K562 (cell line): ENCODE data around the gene OMP. TPM values are rescaled to one million over a fixed set of nuclear protein-coding genes. Genes with fewer than 3 reads are reported as not detected.

ENCODE experiments used
- ATAC-seq: fragments of 200-7000 bp; cut with Tn5 transposase; 3 replicates; pipeline ENCODE4 v1.9.1; 2020; ENCODE audit warnings: moderate library complexity
- BruUV-seq: library from RNA; stranded (reverse); fragments of 400-500 nt; replicated peaks from 2 replicates; lab custom pipeline; 2021; lab: Mats Ljungman, UMichigan
- CTCF ChIA-PET: fragments of 300-600 bp; formaldehyde crosslinking; extraction: SDS; loops from one replicate; lab custom pipeline; 2021; ENCODE audit warnings: low intra/inter-chr PET ratio; lab: Yijun Ruan, JAX
- POLR2A ChIA-PET: fragments of 300-600, 350-650 bp; sonication (Branson Sonifier 250); formaldehyde crosslinking; extraction: SDS; loops from one replicate; lab custom pipeline; 2021; ENCODE audit warnings: antibody characterized with exemption, inconsistent platforms; lab: Yijun Ruan, JAX
- DNase-seq, 4 experiments: peaks; one replicate each; pipeline versions ENCODE4 v3.0.0 to v3.0.0-alpha.2; 2011 to 2018; ENCODE audit warnings: low spot score in 3 of 4, mixed read lengths in 3 of 4; ENCODE audit errors: extremely low read depth in 1 of 4
- FAIRE-seq: peaks from 2 replicates; lab custom pipeline; 2011; peaks lifted over from hg19 to GRCh38; lab: Jason Lieb, UNC
- H2AFZ ChIP-seq: 2 replicates; pipeline ENCODE4 v1.6.0; 2011; ENCODE audit warnings: low read depth, low read length, control low read depth, inconsistent platforms
- H3K27ac ChIP-seq: fragments of 200-600 bp; 3 replicates; pipeline ENCODE4 v1.8.0; 2011; ENCODE audit warnings: low read depth, mild to moderate bottlenecking, control low read depth, inconsistent platforms, low read length, moderate library complexity, mixed read lengths; ENCODE audit errors: extremely low read depth
- H3K27me3 ChIP-seq, 2 experiments: fragments of 300-600 bp in 1 of 2; 2 replicates in 1 of 2; 3 replicates in 1 of 2; pipeline versions ENCODE4 v1.6.0 to v1.8.0; 2011; ENCODE audit warnings: inconsistent platforms in 2 of 2, low read length in 2 of 2, mild to moderate bottlenecking in 1 of 2, mixed read lengths in 1 of 2, moderate library complexity in 1 of 2; ENCODE audit not compliant: control insufficient read depth in 2 of 2, insufficient read depth in 2 of 2
- H3K36me3 ChIP-seq: fragments of 300-600 bp; 3 replicates; pipeline ENCODE4 v1.8.0; 2011; ENCODE audit warnings: mild to moderate bottlenecking, low read length, inconsistent platforms; ENCODE audit not compliant: control insufficient read depth, insufficient read depth
- H3K4me1 ChIP-seq, 2 experiments: fragments of 200-600 bp in 1 of 2; replicated peaks in 1 of 2; 2 replicates in 1 of 2; 3 replicates in 1 of 2; pipeline versions ENCODE4 v1.5.1 to v1.8.0; 2011; ENCODE audit warnings: inconsistent platforms in 2 of 2, low read length in 2 of 2, mild to moderate bottlenecking in 1 of 2, mixed read lengths in 1 of 2, moderate library complexity in 1 of 2; ENCODE audit not compliant: control insufficient read depth in 2 of 2, insufficient read depth in 2 of 2
- H3K4me2 ChIP-seq: 2 replicates; pipeline ENCODE4 v1.6.1; 2011; ENCODE audit warnings: low read length, control low read depth, inconsistent platforms, mixed read lengths; ENCODE audit not compliant: insufficient read depth
- H3K4me3 ChIP-seq: fragments of 200-600 bp; sonication (generic), shearing (Covaris generic); 2 replicates; pipeline ENCODE4 v1.5.1; 2016; ENCODE audit warnings: control low read depth, inconsistent platforms
- H3K79me2 ChIP-seq: fragments of 200-600 bp; 3 replicates; pipeline ENCODE4 v1.8.0; 2011; ENCODE audit warnings: low read length, inconsistent platforms; ENCODE audit not compliant: control insufficient read depth, insufficient read depth
- H3K9ac ChIP-seq, 2 experiments: 2 replicates each; pipeline versions ENCODE4 v1.6.0 to v1.6.1; 2011; ENCODE audit warnings: low read depth in 2 of 2, low read length in 2 of 2, control low read depth in 1 of 2, inconsistent platforms in 1 of 2, mild to moderate bottlenecking in 1 of 2, mixed read lengths in 1 of 2; ENCODE audit not compliant: insufficient read depth in 1 of 2
- H3K9me1 ChIP-seq: one replicate; pipeline ENCODE4 v1.6.0; 2011; ENCODE audit warnings: inconsistent platforms, mild to moderate bottlenecking, low read length, moderate library complexity; ENCODE audit not compliant: control insufficient read depth, insufficient read depth
- H3K9me3 ChIP-seq: replicated peaks from 2 replicates; pipeline ENCODE4 v1.5.1; 2011; ENCODE audit warnings: low read depth, low read length, inconsistent platforms; ENCODE audit not compliant: control insufficient read depth, insufficient read depth
- H4K20me1 ChIP-seq: replicated peaks from 2 replicates; pipeline ENCODE4 v1.6.1; 2011; ENCODE audit warnings: low read length, inconsistent platforms, mixed read lengths; ENCODE audit not compliant: control insufficient read depth, insufficient read depth
- BRCA1 ChIP-seq, 2 experiments: fragments of 450-650 bp in 1 of 2; sonication (generic) in 1 of 2; formaldehyde crosslinking in 1 of 2; IDR thresholded peaks; 2 replicates each; pipeline versions ENCODE4 v1.5.0 to v1.6.1; 2017 to 2020; ENCODE audit warnings: mild to moderate bottlenecking in 1 of 2, missing genetic modification reagents in 1 of 2
- CBFA2T3 ChIP-seq: fragments of 450-650 bp; IDR thresholded peaks from 2 replicates; pipeline ENCODE4 v1.6.1; 2017
- CBX5 ChIP-seq: IDR thresholded peaks from 2 replicates; pipeline ENCODE4 v1.6.1; 2014; ENCODE audit warnings: low read depth, borderline replicate concordance
- IFI16 ChIP-seq: fragments of 250-450 bp; sonication (Bioruptor Pico); IDR thresholded peaks from 2 replicates; pipeline ENCODE4 v2.1.2; 2022; ENCODE audit warnings: mild to moderate bottlenecking, inconsistent platforms
- IRF2 ChIP-seq: sonication (generic); formaldehyde crosslinking; IDR thresholded peaks from 2 replicates; pipeline ENCODE4 v1.8.1; 2022; ENCODE audit warnings: mild to moderate bottlenecking, missing genetic modification reagents
- NR4A1 ChIP-seq, 2 experiments: fragments of 250-450 bp in 1 of 2; fragments of 450-650 bp in 1 of 2; sonication (Bioruptor Pico) in 1 of 2; IDR thresholded peaks; 2 replicates each; pipeline versions ENCODE4 v1.4.0 to v1.6.1; 2016 to 2020; ENCODE audit warnings: mild to moderate bottlenecking in 2 of 2, missing compliant biosample characterization in 1 of 2, missing genetic modification characterization in 1 of 2, moderate library complexity in 1 of 2
- TAF1 ChIP-seq: IDR thresholded peaks from 2 replicates; pipeline ENCODE4 v1.6.1; 2011; ENCODE audit warnings: mild to moderate bottlenecking, low read length, moderate library complexity; ENCODE audit not compliant: insufficient read depth, control insufficient read depth, severe bottlenecking; ENCODE audit errors: extremely low read depth
- TCF7L2 ChIP-seq: fragments of 150-350 bp; IDR thresholded peaks from 2 replicates; pipeline ENCODE4 v1.6.1; 2016; ENCODE audit warnings: low read depth, mild to moderate bottlenecking, low read length, moderate library complexity
- TRIM28 ChIP-seq: fragments of 450-650 bp; IDR thresholded peaks from 2 replicates; pipeline ENCODE4 v1.6.1; 2017
- ZNF133 ChIP-seq: fragments of 250-450 bp; sonication (Bioruptor Pico); IDR thresholded peaks from 2 replicates; pipeline ENCODE4 v1.4.0; 2020; ENCODE audit warnings: mild to moderate bottlenecking
- ZNF354B ChIP-seq: fragments of 250-450 bp; sonication (Bioruptor Pico); IDR thresholded peaks from 2 replicates; pipeline ENCODE4 v1.4.0; 2020
- ZNF408 ChIP-seq: fragments of 250-450 bp; sonication (Bioruptor Pico); IDR thresholded peaks from 2 replicates; pipeline ENCODE4 v1.4.0; 2020; ENCODE audit warnings: low read depth, mild to moderate bottlenecking, moderate library complexity
- ZNF444 ChIP-seq: fragments of 250-450 bp; sonication (Bioruptor Pico); IDR thresholded peaks from 2 replicates; pipeline ENCODE4 v1.4.0; 2020; ENCODE audit warnings: mild to moderate bottlenecking, moderate library complexity
- WGBS: fragments of 100-300 bp; shearing (Covaris generic); methylation state at CpG from one replicate; pipeline ENCODE4 v1.1.6; 2016; ENCODE audit warnings: low coverage, mixed read lengths; ENCODE audit not compliant: insufficient coverage; ENCODE audit errors: missing lambda C conversion rate; 5-methylcytosine and 5-hydroxymethylcytosine counted together
- in situ Hi-C: fragments of 300-500 bp; cut with MboI; formaldehyde crosslinking; loops from 4 replicates; pipeline ENCODE4 v1.15.0; 2018; ENCODE audit warnings: inconsistent platforms, mixed read lengths
- intact Hi-C: fragments of 100-400 bp; cut with micrococcal nuclease; formaldehyde crosslinking; loops from 2 replicates; pipeline ENCODE4 v1.14.2; 2022
- polyA plus RNA-seq, 8 experiments: library from polyadenylated mRNA; depleted of rRNA in 4 of 8; stranded (reverse) in 5 of 8; unstranded in 3 of 8; fragments of >200 nt; fragmentation: Nextera tagmentation in 2 of 8; fragmentation: Illumina TruSeq in 1 of 8; extraction: Ambion mirVana in 2 of 8; extraction: Trizol in 1 of 8; gene quantifications; 2 replicates each; pipeline versions ENCODE4 v1.2.1 to v1.2.3, GENCODE V29; 2011 to 2014; ENCODE audit warnings: inconsistent platforms in 1 of 8, missing spikeins in 1 of 8
- total RNA-seq, 7 experiments: library from RNA; depleted of rRNA in 6 of 7; stranded (reverse); fragments of >200 nt in 6 of 7; fragmentation: Illumina TruSeq in 2 of 7; extraction: Trizol in 2 of 7; gene quantifications; 2 replicates each; pipeline versions ENCODE4 v1.2.1 to v1.2.3, GENCODE V29; 2011 to 2021; ENCODE audit warnings: low replicate concordance in 1 of 7
- TF ChIP-seq, protein P1 (sequence below): conservative IDR thresholded peaks from 2 replicates; pipeline ENCODE4 v1.6.1; 2011; ENCODE audit warnings: low read depth, mild to moderate bottlenecking, low read length; ENCODE audit not compliant: control insufficient read depth
- TF ChIP-seq, protein P2 (sequence below): fragments of 450-650 bp; IDR thresholded peaks from 2 replicates; pipeline ENCODE4 v1.6.1; 2016; ENCODE audit warnings: missing biosample characterization, missing genetic modification characterization

The OMP gene
- total and polyA plus RNA-seq, 9 of the 15 experiments (the other 6 are each of a cell fraction or from before 2014, with no cell fraction given): not detected

DNA sequence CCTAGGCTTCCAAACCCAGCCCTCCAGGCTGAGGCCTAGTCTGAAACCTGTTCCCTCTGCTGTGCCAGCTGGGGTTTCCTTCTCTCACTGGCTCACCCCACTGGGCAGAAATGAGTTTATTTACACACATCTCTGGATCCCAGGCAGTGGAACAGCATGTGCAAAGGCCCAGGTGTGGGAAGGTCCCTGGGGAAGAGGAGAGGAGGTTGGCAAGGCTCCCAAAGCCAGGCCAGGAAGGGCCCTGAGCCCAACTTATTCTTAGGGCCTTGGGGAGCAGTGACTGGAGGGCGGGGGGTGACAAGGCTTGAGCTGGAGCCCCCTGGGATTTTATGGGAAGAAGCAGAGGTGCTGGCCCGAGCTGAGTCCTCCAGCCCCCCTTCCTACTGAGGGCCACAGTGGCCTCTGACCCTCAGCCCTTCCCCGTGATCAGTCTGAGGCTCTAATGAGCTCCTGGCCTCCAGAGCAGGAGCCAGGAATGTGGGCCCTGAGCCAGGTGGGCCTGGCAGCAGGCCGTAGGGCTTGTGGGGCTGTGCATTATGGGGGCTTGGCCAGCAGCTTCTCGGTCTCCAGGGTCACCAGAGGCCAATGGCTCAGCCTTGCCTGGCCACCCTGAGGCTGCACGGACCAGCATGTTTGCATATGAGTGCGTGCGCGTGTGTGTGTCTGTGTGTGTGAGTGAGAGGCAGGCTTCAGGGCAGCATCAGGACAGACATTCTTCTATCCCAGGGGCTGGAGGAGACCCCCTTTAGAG, 28.3 kb downstream of the OMP start:
- no peaks in the 10 kb centered on the region for H3K9me1 ChIP-seq
- TF ChIP-seq TAF1 (no peak), NR4A1 (CRISPR knock-in tag; IDR thresholded peaks at IDR 0.05) (no peak), NR4A1 (tag; IDR thresholded peaks at IDR 0.05) (no peak), ZNF408 (CRISPR knock-in tag) (no peak), IFI16 (no peak), CBX5 (no peak), IRF2 (CRISPR knock-in tag) (no peak), BRCA1 (IDR thresholded peaks at IDR 0.05) (no peak), BRCA1 (CRISPR knock-in tag; IDR thresholded peaks at IDR 0.05) (no peak), ZNF354B (CRISPR knock-in tag) (no peak), CBFA2T3 (no peak), ZNF444 (CRISPR knock-in tag) (no peak), ZNF133 (no peak), TRIM28 (no peak), TCF7L2 (no peak)
- TF ChIP-seq, protein P1, sequence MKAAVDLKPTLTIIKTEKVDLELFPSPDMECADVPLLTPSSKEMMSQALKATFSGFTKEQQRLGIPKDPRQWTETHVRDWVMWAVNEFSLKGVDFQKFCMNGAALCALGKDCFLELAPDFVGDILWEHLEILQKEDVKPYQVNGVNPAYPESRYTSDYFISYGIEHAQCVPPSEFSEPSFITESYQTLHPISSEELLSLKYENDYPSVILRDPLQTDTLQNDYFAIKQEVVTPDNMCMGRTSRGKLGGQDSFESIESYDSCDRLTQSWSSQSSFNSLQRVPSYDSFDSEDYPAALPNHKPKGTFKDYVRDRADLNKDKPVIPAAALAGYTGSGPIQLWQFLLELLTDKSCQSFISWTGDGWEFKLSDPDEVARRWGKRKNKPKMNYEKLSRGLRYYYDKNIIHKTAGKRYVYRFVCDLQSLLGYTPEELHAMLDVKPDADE: no peak
- TF ChIP-seq, protein P2, sequence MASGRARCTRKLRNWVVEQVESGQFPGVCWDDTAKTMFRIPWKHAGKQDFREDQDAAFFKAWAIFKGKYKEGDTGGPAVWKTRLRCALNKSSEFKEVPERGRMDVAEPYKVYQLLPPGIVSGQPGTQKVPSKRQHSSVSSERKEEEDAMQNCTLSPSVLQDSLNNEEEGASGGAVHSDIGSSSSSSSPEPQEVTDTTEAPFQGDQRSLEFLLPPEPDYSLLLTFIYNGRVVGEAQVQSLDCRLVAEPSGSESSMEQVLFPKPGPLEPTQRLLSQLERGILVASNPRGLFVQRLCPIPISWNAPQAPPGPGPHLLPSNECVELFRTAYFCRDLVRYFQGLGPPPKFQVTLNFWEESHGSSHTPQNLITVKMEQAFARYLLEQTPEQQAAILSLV (tag): no peak
- H3K79me2 ChIP-seq: no peaks in the 10 kb centered on the region
- peaks cover 0 to 27% of the 10 kb centered on the region in 2 experiments; a peak in 3 of 5 replicates for H3K27me3 ChIP-seq
- POLR2A ChIA-PET: interaction anchor here (0.6 to 1.8 kb wide), 3 partner anchors 9 to 58 kb away, joined by 3 to 5 read pairs (median 3); no protein-coding TSS in a partner anchor
- H3K36me3 ChIP-seq: no peaks in the 10 kb centered on the region
- 36% methylated on average over 9 of the region's 9 CpGs for whole genome bisulfite sequencing
- peak overlapping the region in 1 of 2 experiments; percentile 39; a peak in 1 of 4 replicates for H3K9ac ChIP-seq
- H3K4me2 ChIP-seq: no peak overlapping the region
- BruUV-seq: no TSS peak
- peaks cover 0 to 20% of the 10 kb centered on the region in 2 experiments; a peak in 2 of 5 replicates for H3K4me1 ChIP-seq
- intact Hi-C loops (no loop called here), in situ Hi-C loops (no loop called here)
- no peak for FAIRE-seq
- CTCF ChIA-PET: no interaction called here
- no peak for DNase-seq
- H2AFZ ChIP-seq: no peak overlapping the region
- H3K27ac ChIP-seq: no peak overlapping the region
- no peaks in the 10 kb centered on the region for H3K9me3 ChIP-seq
- peaks cover 16% of the 10 kb centered on the region; the same call in 1 of the 2 replicates for H4K20me1 ChIP-seq
- no peak for ATAC-seq
- no peak overlapping the region for H3K4me3 ChIP-seq
